COR-L47 (cell line): ENCODE results near the gene POU3F1.
A peak's percentile ranks its signal among the peaks of the same experiment; 100 is the strongest.

ENCODE experiments used
- DNase-seq: peaks from one replicate; lab custom pipeline; 2025; lab: John Stamatoyannopoulos, UW

POU3F1 gene

DNA sequence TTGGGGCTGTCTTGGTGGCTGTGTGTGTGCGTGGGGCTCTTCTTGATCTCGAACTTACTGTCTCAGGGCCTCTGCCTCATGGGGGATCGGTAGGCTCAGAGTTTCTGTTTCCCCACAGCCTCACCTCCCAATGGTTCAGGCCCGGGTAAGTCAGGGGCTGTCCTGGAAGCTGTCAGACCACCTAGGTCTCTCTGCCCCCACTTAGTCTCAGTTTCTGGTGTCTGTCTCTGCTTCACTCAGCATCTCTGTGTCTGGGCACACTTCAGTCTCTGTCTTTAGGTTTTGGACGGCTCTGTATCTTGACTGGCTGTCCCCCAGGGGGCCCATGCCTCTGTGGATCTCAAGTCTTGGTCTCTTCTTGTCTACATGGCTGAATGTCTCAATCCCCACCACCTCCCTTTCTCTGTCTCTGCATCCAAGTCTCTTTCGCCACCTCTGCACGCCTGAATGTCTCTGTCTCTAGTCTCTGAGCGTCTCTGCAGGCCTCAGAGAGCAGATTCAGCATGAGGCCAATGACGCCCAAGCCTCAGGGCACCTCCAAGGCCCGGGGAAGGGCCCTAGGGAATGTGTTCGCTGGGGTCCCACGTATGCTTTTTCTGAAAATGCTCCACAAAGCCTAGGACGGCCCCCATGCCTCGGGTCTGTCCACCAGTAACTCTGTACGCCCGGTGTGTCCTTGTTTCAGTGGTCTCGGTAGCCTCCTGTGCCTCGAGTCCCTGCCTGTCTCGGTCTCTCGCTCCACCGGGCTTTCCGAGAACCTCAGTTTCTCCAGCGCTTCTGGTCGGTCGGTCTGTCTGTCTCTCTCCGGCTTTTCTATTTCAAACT, 42.1 kb downstream of the POU3F1 start:
- DNase-seq: no peak

DNA sequence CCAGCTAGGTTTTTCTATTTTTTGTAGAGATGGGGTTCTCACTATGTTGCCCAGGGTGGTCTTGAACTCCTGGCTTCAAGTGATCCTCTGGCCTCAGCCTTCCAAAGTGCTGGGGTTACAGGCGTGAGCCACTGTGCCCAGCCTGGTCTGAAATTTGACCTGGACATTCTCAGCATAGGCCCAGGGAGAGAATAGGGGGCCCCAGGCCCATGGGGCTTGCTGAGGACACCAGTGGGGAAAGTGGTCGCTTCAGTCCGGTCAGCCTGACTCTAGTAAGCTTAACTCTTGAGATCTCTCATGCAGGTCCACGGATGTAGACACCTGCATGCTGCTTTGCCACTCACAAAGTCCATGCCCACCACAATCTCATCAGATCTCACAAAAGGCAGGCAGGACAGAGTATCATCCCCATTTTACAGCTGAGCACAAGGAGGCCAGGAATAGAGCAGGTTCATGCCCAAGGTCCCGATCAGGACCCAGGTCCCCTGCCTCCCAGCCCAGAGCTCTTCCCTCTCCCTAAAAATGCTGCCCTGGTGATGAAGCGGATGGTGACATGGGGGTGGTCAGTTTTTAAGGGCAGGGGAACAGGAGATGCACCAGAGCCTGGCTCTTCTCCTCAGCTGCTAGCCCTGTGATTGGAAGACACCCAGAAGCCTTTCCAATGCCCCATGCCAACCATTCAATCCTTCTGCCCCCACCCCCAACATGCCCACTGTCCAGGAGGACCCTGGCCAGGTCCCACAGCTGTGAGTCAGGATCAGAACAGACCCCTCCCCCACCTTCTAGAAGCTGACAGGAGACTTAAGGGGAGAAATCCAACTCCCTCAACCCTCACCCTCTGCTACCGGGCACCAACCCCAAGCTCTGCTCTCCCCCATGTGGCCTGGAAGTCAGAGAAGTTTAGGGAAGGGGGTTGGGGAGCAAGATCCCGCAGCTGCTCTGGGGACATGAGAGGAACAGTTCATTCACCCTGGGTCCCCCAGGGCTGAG, 43.0 kb downstream of the POU3F1 start:
- no peak for DNase-seq

DNA sequence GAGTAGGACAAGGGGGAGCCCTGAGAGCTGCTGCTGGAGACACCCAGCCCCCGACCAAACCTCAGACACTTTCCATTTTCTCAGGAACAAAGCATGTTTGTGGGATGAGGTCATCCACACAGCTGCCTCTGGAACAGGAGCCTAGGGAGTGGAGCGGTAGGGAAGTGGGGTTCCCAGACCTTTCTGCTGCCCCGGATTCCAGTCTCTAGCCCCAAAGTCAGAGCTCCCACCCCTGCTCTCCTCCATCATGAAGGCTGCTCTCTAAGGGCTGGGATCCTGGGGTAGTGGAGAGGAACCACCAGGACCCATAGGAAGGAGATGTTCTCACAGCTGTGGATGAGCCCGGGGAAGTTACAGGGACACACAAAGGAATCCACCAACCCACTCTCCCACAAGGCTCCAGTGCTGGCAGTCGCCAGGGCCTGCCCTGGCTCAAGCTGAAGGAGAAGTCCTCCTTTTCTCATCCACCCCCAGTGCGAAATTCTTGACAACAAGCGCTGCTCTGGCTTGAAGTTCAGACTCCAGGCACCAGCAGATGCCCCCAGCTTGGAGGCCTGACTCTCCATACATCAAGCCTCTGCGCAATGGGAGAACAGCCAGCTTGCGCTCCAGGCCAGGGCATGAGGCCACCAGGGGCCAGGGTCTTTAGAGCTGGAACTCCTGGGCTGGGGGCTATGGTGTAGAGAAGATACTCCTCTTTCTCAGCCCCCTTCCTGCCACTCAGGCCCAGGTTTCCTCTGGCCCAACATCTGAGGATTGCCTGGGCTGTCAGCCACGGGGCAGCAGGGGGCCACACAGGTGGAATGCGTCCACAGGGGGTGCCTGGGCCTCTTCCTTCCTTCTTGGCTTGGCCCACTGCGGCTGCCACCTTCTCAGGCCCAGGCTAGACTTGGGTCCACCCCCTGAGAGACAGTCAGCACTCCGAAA, 45.8 kb downstream of the POU3F1 start:
- no peak for DNase-seq

DNA sequence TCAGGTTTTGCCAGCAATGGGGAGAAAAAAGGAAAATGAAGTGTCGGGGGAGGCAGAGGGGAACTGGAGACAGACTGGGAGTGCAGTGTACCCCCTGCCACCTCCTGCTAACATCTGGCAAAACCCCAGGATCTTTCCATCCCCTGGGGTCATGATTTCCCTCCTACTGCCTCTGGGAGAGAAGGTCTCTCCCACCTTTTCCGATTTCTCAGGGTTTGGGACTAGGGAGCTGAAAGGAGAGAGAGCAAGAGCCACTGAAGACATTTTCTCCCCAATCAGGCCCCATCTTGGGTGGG, 46.4 kb downstream of the POU3F1 start:
- no peak for DNase-seq

DNA sequence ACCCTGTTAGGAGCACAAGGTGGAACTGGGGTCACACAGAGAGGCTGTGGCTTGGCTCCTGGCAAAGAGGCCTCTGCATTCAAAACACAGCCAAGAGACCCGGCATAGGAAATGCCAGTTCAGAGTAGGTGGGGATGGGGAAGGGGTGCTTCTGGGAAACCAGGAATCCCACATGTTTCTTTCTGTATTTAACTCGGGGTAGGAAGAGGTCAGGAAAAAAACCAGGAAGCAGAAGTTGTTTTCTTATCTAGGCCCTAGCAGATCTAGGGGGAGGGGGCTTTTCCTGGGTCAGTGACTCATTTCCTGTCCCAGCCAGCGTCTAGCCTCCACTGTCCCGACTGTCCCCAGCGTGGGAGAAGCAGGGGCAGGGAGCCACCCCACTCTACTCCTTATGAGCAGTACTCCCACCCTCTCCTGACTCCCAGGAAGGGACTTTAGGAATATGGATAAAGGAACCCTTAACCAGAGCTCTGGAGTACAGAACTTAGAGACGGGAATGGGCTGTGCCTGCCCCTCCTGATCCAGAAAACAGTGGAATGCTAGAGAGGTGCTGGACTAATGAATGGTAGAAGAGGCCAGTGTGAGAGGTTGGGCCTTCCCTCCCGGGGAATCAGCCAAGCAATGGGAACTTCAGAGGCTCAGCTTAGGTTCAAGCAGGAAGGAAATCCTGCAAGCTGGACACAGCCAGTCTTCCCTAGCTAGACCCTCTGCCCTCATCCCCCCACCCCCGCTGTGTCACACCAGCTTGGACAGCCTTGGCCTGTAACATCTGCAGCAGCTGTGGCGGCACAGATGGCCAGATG, 47.0 kb downstream of the POU3F1 start:
- no peak for DNase-seq

DNA sequence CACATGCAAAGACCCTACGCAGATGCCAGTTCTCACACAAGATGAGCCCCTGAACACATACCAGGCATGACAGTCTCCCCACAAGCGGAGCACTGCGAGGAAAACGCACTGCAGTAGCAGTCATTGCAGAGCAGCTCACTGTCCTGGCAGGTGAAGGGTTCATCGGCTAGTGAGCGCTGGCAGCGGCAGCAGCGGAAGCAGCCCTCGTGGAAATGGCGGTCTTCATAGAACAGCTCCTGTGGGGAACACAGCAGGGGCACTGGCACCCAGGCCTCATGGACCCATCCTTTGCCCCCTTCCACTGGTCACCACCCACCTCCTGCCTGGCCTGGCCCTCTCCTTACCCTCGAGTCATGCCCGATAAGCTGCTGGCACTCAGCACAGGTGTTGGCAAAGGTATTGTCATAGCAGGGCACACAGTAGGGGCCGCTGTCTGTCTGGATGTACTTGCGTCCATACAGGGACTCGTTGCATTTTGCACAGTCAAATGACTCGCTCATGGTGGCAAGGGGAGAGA, 47.6 kb downstream of the POU3F1 start:
- DNase-seq: no peak

DNA sequence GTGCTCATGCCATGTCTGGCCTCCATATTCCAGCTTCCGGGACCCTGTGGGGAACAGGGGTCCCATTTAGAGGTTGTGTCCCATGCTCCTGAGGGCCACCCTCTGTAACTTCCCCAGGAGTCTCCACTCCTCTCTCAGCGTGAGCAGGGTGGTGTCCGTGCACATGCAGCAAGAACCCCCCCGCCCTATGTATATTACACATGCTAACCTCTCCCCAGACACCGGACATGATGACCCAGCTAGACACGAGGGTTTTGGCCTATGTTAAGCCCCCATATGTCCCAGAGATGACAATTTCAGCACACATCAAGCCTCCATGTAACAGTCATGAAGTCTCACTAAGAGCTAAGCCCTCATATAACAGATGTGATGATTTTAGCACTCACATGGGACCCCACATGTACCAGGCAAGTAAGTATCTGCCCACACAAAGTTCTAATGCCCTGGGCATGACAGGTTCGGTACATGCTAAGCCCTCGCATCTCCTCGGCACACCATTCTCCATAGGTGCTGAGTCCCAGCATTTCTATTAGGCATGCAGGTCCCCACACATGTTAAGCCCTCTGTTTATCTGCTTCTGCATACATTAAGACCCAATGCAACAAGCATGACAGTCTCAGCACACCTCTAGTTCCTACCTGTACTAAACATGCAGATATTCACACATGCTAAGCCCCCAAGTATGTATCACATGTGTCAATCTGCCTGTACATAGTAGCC, 48.3 kb downstream of the POU3F1 start:
- no peak for DNase-seq

DNA sequence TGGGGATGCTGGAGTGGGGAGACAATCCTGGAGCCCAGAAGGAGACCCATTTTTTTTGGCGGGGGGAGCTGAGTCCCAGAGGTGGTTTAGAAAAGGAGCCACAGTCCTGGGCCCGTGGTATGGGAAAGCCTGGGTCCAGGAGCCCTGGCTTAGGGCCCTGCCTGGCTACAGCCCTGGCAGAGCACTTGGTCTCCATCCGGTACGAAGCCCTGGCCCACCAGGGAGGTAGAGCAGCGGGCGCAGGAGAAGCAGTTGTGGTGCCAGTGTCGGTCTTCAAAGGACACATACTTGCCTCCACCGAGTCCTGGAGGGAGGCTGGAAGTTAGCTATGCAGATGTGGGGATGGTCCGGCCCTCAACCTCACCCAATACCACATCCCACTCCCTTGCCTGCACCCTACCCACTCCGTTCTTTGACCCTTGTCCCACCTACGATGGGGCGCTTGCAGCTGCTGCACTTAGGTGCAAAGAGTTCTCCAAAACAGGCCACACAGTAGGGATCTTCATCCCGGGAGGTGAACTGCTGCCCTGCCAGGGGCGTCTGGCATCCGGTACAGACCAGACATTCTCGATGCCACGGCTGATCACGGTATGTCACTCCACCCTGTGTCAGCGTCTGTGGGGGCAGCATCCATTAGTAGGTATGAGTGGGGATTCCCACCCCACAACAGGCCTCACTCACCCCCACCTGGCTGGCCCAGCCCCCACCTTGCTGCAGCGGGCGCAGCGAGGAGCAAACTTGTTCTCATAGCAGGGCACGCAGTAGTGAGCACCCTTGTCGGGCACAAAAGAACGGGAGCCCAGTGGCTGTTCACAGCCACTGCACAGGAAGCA, 49.1 kb downstream of the POU3F1 start:
- no peak for DNase-seq

DNA sequence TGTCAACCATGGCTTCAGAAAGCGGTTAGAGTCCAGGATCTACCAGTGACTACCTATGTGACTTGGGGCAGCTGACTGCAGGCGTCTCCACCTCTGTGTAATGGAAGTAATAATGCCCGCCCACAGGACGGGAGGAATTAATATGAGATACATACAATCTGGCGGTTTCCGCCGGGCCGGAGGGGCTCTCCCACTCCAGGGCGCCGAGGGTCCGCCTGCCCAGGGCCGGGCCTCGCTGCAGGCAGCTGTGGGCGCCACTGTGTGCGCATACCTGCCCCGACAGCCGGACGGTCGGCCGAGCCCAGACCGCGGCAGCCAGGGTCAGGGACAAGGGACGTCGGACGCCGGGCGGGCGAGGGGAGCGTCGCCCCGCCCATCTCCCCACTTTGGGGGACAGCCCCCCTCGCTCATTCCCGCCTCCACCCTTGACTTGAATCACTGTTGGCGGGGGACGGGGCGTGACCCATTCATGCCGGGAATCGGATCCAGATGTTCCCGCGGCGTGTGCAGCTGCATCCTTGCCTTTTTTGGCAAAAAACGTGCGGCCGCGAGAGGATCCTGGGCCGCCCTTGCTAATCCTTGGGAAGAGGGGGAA, 50.7 kb downstream of the POU3F1 start:
- DNase-seq: peak; percentile 29

DNA sequence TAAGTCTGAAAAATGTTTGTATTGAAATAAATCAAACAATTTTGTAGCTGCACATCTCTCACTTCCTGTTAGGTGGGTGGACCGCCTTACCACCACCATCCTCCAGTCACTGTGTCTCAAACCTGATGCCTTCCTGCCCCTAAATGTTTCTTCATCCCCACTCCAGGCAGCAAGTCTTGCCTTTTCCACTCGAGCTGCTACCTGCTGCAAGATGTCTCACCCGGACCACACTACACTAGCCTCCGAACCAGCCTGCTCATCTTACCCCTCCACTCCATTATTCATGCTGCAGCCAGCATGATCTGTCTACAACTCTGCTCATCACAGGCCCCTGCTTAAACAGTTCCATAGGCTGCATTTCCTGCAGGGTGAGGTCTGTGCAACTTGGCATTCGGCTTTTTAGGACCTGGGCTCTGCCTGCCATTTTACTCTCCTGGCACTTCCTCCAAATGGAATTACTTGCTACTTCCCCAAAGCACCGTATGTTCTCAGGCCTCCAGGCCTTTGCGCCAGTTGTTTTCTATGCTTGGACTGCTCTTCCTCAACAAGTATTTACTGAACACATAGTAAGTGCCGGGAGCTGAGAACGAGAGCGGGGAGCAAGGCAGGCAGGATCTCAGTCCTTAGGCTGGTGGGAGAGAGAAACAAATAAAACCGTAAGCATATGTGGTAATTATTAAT, 51.6 kb downstream of the POU3F1 start:
- DNase-seq: no peak
